Upper lobe of left lung (tissue), 6 donors: Measurements from ENCODE around the gene MAD2L1. TPM values are rescaled to one million over a fixed set of nuclear protein-coding genes. Genes with fewer than 3 reads are reported as not detected.
"Not testable (repeated sequence)": the region's sequence is repeated elsewhere in the genome, so short reads cannot be mapped to it uniquely, and the experiment has no call there.

Source experiments
- ATAC-seq, 2 donors: fragments of 200-7000 bp; cut with Tn5 transposase; one replicate each; pipeline ENCODE4 v1.9.1; 2022; ENCODE audit warnings: mild to moderate bottlenecking in 2 of 2, moderate library complexity in 2 of 2; ENCODE audit not compliant: low FRiP score in 2 of 2
- DNase-seq, 2 donors: peaks; one replicate each; pipeline ENCODE4 v3.0.0-alpha.2; 2019 to 2020
- H3K27ac ChIP-seq, 4 donors: fragments of 200-600 bp; sonication (generic); one replicate each; pipeline ENCODE4 v1.5.1; 2016 to 2019
- H3K27me3 ChIP-seq, 4 donors: fragments of 200-600 bp; sonication (generic); one replicate each; pipeline ENCODE4 v1.5.1; 2017 to 2019
- H3K36me3 ChIP-seq, 4 donors: fragments of 200-600 bp; sonication (generic); one replicate each; pipeline ENCODE4 v1.5.1; 2016 to 2019
- H3K4me1 ChIP-seq, 4 donors: fragments of 200-600 bp; sonication (generic); one replicate each; pipeline ENCODE4 v1.5.1; 2018 to 2019
- H3K4me3 ChIP-seq, 4 donors: fragments of 200-600 bp; sonication (generic); one replicate each; pipeline ENCODE4 v1.5.1; 2017 to 2019; ENCODE audit warnings: mild to moderate bottlenecking in 2 of 4, moderate library complexity in 1 of 4
- H3K9me3 ChIP-seq, 4 donors: fragments of 200-600 bp; sonication (generic); one replicate each; pipeline ENCODE4 v1.5.1; 2018 to 2019
- EP300 ChIP-seq, 4 donors: sonication (generic); formaldehyde crosslinking; IDR thresholded peaks; one replicate each; pipeline ENCODE4 v1.5.1; 2017; ENCODE audit warnings: antibody characterized with exemption in 4 of 4, control low read depth in 2 of 4
- POLR2A ChIP-seq, 4 donors: fragments of 450-650 bp; IDR thresholded peaks; one replicate each; pipeline ENCODE4 v1.5.1; 2016 to 2017; ENCODE audit warnings: antibody characterized with exemption in 4 of 4, mild to moderate bottlenecking in 2 of 4
- POLR2AphosphoS5 ChIP-seq, 2 donors: sonication (generic); formaldehyde crosslinking; IDR thresholded peaks; one replicate each; pipeline ENCODE4 v1.5.1; 2017; ENCODE audit warnings: antibody characterized with exemption in 2 of 2
- WGBS, 2 donors: methylation state at CpG; one replicate each; pipeline ENCODE4 v1.1.5; 2017 to 2018; 5-methylcytosine and 5-hydroxymethylcytosine counted together
- total RNA-seq, 6 donors: library from RNA; depleted of rRNA in 4 of 6; stranded (reverse); fragments of >200 nt in 4 of 6; gene quantifications; one replicate each; pipeline versions ENCODE4 v1.1.0 to v1.2.1, GENCODE V29; 2016 to 2021
- TF ChIP-seq, protein P1 (sequence below), 6 experiments: fragments of 450-650 bp in 4 of 6; fragments of 200-600 bp in 2 of 6; sonication (generic) in 2 of 6; IDR thresholded peaks; one replicate each; pipeline ENCODE4 v1.5.1; 2016 to 2019; ENCODE audit warnings: antibody characterized with exemption in 6 of 6
- donor health status: DM: no; HTN: no; CAD: no; lungs with moderate emphysema.
- donor health status: DM: no; HTN: yes; CAD: no; lungs with severe emphysema.

The MAD2L1 gene
- total RNA-seq, 6 donors from 2014 or later, result 1.7 to 4.3 (median 2.4) TPM; not detected in 1

DNA sequence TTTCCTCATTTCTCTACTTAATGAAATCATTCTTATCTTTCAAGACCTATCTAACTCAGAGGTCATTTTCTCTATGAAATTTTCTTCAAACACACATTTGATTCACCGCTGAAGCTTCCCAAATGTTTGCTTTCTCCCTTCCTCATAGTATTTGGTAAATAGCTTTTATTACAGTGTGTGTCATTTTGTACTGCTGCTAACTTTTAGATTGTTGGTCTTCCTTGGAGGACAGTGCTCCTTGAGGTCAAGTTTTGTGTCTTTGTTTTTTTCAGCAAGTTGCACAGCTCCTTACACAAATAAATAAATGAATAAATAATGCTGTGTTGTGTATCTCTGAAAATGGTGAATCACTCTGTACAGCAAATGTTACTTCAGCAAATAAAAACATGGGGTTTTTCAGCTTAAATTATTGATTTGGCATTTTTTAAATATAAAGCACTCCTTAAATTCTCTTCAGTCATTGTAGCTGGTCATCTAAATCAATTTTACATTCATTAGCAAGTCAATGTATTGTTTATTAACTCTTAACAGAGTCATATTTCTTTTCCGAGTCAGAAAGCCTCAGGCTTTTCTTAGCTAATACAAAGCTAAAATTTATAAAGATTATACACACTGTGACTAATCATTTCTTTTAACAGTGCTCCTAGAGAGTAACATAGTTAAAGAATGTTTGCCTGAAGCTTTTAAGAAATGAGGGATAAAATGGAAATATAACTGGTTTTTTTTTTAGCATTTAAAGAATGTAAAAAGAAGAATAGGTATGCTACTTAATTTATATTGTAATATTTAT lies 30.1 kb upstream of the MAD2L1 start:
- Histone ChIP-seq H3K9me3 (no peaks in the 10 kb centered on the region), H3K27ac (no peak overlapping the region), H3K27me3 (no peaks in the 10 kb centered on the region), H3K4me1 (no peaks in the 10 kb centered on the region), H3K4me3 (no peak overlapping the region), H3K36me3 (no peaks in the 10 kb centered on the region)
- TF ChIP-seq, protein P1, sequence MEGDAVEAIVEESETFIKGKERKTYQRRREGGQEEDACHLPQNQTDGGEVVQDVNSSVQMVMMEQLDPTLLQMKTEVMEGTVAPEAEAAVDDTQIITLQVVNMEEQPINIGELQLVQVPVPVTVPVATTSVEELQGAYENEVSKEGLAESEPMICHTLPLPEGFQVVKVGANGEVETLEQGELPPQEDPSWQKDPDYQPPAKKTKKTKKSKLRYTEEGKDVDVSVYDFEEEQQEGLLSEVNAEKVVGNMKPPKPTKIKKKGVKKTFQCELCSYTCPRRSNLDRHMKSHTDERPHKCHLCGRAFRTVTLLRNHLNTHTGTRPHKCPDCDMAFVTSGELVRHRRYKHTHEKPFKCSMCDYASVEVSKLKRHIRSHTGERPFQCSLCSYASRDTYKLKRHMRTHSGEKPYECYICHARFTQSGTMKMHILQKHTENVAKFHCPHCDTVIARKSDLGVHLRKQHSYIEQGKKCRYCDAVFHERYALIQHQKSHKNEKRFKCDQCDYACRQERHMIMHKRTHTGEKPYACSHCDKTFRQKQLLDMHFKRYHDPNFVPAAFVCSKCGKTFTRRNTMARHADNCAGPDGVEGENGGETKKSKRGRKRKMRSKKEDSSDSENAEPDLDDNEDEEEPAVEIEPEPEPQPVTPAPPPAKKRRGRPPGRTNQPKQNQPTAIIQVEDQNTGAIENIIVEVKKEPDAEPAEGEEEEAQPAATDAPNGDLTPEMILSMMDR (IDR thresholded peaks at IDR 0.05), result no peak
- TF ChIP-seq POLR2A (IDR thresholded peaks at IDR 0.05) (no peak), EP300 (IDR thresholded peaks at IDR 0.05) (no peak), POLR2AphosphoS5 (IDR thresholded peaks at IDR 0.05) (no peak)
- WGBS, 2 donors, result 74 to 77% methylated on average over 2 of the region's 2 CpGs
- DNase-seq (no peak), ATAC-seq (no peak)

DNA sequence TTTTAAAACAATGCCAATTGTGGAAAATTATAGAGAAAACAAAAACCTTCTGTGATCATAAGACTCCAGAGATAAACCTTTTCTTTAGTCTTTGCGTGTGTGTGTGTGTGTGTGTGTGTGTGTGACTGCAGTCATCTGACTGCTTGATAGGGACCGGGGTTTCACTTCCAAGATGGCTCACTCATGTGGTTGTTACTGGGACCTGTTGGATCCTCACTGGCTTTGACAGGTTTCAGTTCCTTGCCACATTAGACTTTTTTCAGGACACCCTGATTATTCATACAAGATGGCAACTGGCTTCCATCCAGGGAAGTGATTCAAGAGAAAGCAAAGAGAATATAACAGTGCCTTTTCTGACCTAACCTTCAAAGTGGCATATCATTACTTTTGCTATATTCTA lies 21.9 kb upstream of the MAD2L1 start:
- ATAC-seq (no peak), DNase-seq (no peak)
- no peak for TF ChIP-seq POLR2A (IDR thresholded peaks at IDR 0.05)
- no peak for TF ChIP-seq POLR2AphosphoS5 (IDR thresholded peaks at IDR 0.05)
- no peak for TF ChIP-seq EP300 (IDR thresholded peaks at IDR 0.05)
- TF ChIP-seq, protein P1 (IDR thresholded peaks at IDR 0.05), result no peak

DNA sequence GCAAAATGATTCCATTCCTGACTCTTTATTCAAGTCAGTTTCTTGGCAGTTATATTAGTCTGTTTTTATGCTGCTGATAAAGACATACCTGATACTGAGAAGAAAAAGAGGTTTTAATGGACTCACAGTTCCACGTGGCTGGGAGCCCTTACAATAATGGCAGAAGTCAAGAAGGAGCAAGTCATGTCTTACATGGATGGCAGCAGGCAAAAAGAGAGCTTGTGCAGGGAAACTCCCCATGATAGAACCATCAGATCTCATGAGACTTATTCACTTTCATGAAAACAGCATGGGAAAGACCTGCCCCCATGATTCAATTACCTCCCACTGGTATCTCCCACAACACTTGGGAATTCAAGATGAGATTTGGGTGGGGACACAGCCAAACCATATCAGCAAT lies 21.4 kb upstream of the MAD2L1 start:
- DNase-seq, H3K27ac ChIP-seq, ATAC-seq, H3K27me3 ChIP-seq, H3K4me1 ChIP-seq, H3K4me3 ChIP-seq, H3K36me3 ChIP-seq, H3K9me3 ChIP-seq: not testable (repeated sequence)
- 63 to 65% methylated on average over 1 of the region's 1 CpG for WGBS, 2 donors

More for the DNA sequence above, 21.9 kb upstream of the MAD2L1 start:
- H3K9me3 ChIP-seq, result peaks cover 0 to 4% (median 0%) of the 10 kb centered on the region in 4 donors
- no peaks in the 10 kb centered on the region for H3K4me1 ChIP-seq
- no peaks in the 10 kb centered on the region for H3K36me3 ChIP-seq
- no peak overlapping the region for H3K27ac ChIP-seq
- H3K27me3 ChIP-seq, result no peaks in the 10 kb centered on the region
- 77 to 84% methylated on average over 2 of the region's 2 CpGs for WGBS, 2 donors
- no peak overlapping the region for H3K4me3 ChIP-seq

DNA sequence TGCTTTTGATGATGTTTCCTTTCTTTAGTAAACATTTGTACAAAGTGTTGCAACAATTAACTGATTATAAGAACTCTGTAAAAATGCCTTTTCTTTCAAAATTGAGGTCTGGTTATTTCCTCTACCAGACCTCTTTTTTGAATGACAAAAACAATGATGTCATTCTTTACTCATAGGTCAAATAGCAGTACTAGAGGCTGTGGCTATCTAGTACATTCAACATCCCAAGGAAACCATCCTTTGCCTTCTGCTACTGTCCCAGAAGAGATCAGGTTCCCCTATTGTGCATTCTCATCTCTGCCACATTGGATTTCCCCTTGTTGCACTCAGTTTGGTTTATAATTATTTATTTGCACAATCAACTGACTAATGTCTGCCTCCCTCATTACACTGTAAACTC lies 19.1 kb upstream of the MAD2L1 start:
- peaks cover 0 to 4% (median 0%) of the 10 kb centered on the region in 4 donors for H3K9me3 ChIP-seq
- no peaks in the 10 kb centered on the region for H3K36me3 ChIP-seq
- no peak overlapping the region for H3K4me3 ChIP-seq
- H3K27me3 ChIP-seq, result no peaks in the 10 kb centered on the region
- H3K4me1 ChIP-seq, result no peaks in the 10 kb centered on the region
- TF ChIP-seq POLR2AphosphoS5 (IDR thresholded peaks at IDR 0.05) (no peak), POLR2A (IDR thresholded peaks at IDR 0.05) (no peak), EP300 (IDR thresholded peaks at IDR 0.05) (no peak)
- TF ChIP-seq, protein P1 (IDR thresholded peaks at IDR 0.05), result no peak
- ATAC-seq (no peak), DNase-seq (no peak)
- H3K27ac ChIP-seq, result no peak overlapping the region

DNA sequence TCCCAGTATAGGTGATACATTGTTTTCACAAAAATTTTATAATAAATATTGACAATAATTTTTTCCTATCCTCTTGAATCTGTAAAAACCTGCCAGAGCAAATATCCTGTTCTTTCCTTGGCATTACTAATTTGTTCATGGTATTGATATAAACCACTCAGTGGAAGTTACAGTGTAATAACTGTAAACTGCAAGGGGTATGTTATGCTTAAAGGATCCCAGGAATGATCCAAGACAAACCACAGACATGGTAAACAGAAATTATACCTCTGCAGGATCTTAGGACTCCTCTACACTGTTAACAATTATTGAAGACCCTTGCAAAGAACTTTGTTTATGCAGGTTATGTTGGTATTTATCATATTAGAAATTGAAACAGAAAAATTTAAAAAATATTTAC lies 17.7 kb upstream of the MAD2L1 start:
- no peaks in the 10 kb centered on the region for H3K4me1 ChIP-seq
- ATAC-seq (no peak), DNase-seq (no peak)
- no peaks in the 10 kb centered on the region for H3K36me3 ChIP-seq
- H3K27me3 ChIP-seq, result no peaks in the 10 kb centered on the region
- H3K9me3 ChIP-seq, result peaks cover 0 to 4% (median 0%) of the 10 kb centered on the region in 4 donors
- TF ChIP-seq POLR2A (IDR thresholded peaks at IDR 0.05) (no peak), EP300 (IDR thresholded peaks at IDR 0.05) (no peak), POLR2AphosphoS5 (IDR thresholded peaks at IDR 0.05) (no peak)
- TF ChIP-seq, protein P1 (IDR thresholded peaks at IDR 0.05), result no peak
- no peak overlapping the region for H3K4me3 ChIP-seq
- no peak overlapping the region for H3K27ac ChIP-seq
